Neutrophil (primary cell): ENCODE results near the gene CACNG8.
"Not testable (repeated sequence)": the region's sequence is repeated elsewhere in the genome, so short reads cannot be mapped to it uniquely, and the experiment has no call there.

ENCODE experiments used
- H3K27ac ChIP-seq: fragments of 200-600 bp; sonication (generic); 2 replicates; pipeline ENCODE4 v1.5.1; 2016; ENCODE audit warnings: mild to moderate bottlenecking, moderate library complexity
- H3K27me3 ChIP-seq: fragments of 200-600 bp; sonication (generic); 2 replicates; pipeline ENCODE4 v1.6.0; 2016; ENCODE audit warnings: mild to moderate bottlenecking
- H3K36me3 ChIP-seq: fragments of 200-600 bp; sonication (generic); 2 replicates; pipeline ENCODE4 v1.5.1; 2017
- H3K4me1 ChIP-seq, 2 experiments: fragments of 200-600 bp in 1 of 2; sonication (generic) in 1 of 2; 1 replicate in 1 of 2; 2 replicates in 1 of 2; pipeline versions ENCODE4 v1.5.1 to v1.6.1; 2013 to 2016; ENCODE audit warnings: low read depth in 1 of 2, low read length in 1 of 2, mild to moderate bottlenecking in 1 of 2, moderate library complexity in 1 of 2; ENCODE audit not compliant: control insufficient read depth in 1 of 2, insufficient read depth in 1 of 2
- H3K4me3 ChIP-seq, 2 experiments: fragments of 200-600 bp in 1 of 2; sonication (generic) in 1 of 2; 1 replicate in 1 of 2; 2 replicates in 1 of 2; pipeline ENCODE4 v1.5.1; 2013 to 2016; ENCODE audit warnings: low read depth in 1 of 2, low read length in 1 of 2, mild to moderate bottlenecking in 1 of 2, moderate library complexity in 1 of 2
- H3K9me3 ChIP-seq: fragments of 200-600 bp; sonication (generic); 2 replicates; pipeline ENCODE4 v1.5.1; 2016
- TF ChIP-seq, protein P1 (sequence below): fragments of 200-600 bp; sonication (generic); IDR thresholded peaks from 2 replicates; pipeline ENCODE4 v1.5.1; 2016; ENCODE audit warnings: antibody characterized with exemption

The CACNG8 gene

DNA sequence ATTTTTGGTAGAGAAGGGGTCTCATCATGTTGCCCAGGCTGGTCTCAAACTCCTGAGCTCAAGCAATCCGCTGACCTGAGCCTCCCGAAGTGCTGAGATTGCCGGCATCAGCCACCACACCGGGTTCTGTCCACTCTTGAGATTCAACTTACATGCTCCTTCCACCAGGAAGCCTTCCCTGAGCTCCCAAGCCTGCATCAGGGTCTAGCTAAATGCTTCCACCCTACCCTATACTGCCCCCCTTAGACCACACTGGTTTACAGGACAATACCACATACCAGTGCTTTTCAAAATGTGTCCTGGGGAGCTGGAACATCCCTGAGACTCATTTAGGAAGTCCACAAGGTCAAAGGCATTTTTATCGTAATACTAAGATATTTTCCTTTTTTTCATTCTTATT lies 15.1 kb upstream of the CACNG8 start:
- Histone ChIP-seq H3K27ac (no peak overlapping the region), H3K36me3 (no peaks in the 10 kb centered on the region), H3K4me1 (no peaks in the 10 kb centered on the region), H3K9me3 (no peaks in the 10 kb centered on the region), H3K4me3 (no peak overlapping the region), H3K27me3 (peaks cover 90% of the 10 kb centered on the region)
- TF ChIP-seq, protein P1, sequence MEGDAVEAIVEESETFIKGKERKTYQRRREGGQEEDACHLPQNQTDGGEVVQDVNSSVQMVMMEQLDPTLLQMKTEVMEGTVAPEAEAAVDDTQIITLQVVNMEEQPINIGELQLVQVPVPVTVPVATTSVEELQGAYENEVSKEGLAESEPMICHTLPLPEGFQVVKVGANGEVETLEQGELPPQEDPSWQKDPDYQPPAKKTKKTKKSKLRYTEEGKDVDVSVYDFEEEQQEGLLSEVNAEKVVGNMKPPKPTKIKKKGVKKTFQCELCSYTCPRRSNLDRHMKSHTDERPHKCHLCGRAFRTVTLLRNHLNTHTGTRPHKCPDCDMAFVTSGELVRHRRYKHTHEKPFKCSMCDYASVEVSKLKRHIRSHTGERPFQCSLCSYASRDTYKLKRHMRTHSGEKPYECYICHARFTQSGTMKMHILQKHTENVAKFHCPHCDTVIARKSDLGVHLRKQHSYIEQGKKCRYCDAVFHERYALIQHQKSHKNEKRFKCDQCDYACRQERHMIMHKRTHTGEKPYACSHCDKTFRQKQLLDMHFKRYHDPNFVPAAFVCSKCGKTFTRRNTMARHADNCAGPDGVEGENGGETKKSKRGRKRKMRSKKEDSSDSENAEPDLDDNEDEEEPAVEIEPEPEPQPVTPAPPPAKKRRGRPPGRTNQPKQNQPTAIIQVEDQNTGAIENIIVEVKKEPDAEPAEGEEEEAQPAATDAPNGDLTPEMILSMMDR, result no peak

DNA sequence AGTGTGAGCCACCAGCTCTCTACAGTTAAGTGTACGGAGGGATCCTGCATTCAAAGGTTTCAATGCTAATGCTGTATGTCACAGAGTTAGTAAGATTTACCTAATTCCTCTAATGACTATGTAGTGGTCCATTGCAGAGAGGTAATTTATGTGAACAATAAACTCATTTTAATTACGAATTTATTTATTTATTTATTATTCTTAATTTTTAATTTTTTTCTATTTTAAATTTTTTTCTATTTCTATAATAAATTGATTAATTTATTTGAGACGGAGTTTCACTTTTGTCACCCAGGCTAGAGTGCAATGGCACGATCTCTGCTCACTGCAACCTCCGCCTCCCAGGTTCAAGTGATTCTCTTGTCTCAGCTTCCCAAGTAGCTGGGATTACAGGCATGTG lies 14.1 kb upstream of the CACNG8 start:
- peaks cover 86% of the 10 kb centered on the region for H3K27me3 ChIP-seq
- H3K4me3 ChIP-seq, H3K9me3 ChIP-seq, H3K4me1 ChIP-seq, H3K36me3 ChIP-seq, H3K27ac ChIP-seq: not testable (repeated sequence)

DNA sequence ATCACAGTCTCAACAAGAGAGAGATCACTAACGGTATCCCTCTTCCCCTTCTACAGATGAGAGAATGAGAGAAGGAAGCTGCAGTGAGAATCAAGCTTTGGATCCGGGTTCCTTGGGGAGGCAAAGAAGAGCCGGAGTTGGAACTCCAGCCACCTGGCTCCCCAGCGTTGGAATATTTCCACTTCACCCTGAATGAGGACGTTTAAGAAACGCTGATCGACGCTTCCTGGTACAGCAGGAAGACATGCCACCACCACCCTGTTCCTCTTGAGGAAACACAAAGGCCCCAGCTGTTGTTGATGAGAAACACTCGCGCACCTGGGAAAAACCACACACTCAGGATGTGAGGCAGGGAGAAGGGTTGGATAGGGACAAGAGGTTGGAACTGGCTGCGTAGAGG lies 11.3 kb upstream of the CACNG8 start:
- no peaks in the 10 kb centered on the region for H3K9me3 ChIP-seq
- TF ChIP-seq, protein P1, result no peak
- no peak overlapping the region for H3K4me3 ChIP-seq
- no peaks in the 10 kb centered on the region for H3K4me1 ChIP-seq
- no peaks in the 10 kb centered on the region for H3K36me3 ChIP-seq
- peaks cover 84% of the 10 kb centered on the region for H3K27me3 ChIP-seq
- no peak overlapping the region for H3K27ac ChIP-seq

DNA sequence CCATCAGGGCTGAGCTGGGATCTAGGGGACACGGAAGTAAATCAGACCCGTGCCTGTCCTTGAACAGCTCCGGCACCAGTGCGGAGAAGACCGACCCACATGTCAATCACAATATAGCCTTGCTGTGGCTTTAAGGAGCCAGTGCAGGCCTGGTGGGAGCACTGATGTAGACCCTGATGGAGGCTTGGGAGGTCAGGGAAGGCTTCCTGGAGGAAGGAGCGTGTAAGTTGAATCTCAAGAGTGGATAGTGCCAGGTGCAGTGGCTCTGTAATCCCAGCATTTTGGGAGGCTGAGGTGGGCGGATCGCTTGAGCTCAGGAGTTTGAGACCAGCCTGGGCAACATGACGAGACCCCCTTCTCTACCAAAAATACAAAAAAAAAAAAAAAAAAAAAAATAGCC lies 10.8 kb upstream of the CACNG8 start:
- peaks cover 84% of the 10 kb centered on the region for H3K27me3 ChIP-seq
- no peaks in the 10 kb centered on the region for H3K9me3 ChIP-seq
- TF ChIP-seq, protein P1, result no peak
- H3K4me3 ChIP-seq, result no peak overlapping the region
- H3K27ac ChIP-seq, result no peak overlapping the region
- H3K36me3 ChIP-seq, result no peaks in the 10 kb centered on the region
- no peaks in the 10 kb centered on the region for H3K4me1 ChIP-seq

DNA sequence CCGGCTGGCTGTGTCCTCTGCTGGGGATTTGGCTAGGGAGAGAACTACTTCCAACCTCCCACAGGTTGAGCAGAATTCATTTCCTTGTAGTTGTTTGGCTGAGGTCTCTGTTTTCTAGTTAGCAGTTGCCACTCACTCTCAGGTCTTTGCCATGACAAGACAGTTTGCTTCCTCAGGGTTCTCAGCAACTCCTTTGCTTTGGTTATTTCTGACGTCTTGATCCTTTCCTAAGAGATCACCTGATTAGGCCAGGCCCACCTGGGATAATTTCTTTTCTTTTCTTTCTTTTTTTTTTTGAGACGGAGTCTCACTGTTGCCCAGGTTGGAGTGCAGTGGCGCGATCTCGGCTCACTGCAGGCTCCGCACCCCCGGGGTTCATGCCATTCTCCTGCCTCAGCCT lies 9.4 kb upstream of the CACNG8 start:
- no peaks in the 10 kb centered on the region for H3K9me3 ChIP-seq
- TF ChIP-seq, protein P1, result no peak
- no peaks in the 10 kb centered on the region for H3K36me3 ChIP-seq
- H3K27me3 ChIP-seq, result peaks cover 86% of the 10 kb centered on the region
- H3K4me1 ChIP-seq, result no peaks in the 10 kb centered on the region
- H3K4me3 ChIP-seq, result no peak overlapping the region
- no peak overlapping the region for H3K27ac ChIP-seq

DNA sequence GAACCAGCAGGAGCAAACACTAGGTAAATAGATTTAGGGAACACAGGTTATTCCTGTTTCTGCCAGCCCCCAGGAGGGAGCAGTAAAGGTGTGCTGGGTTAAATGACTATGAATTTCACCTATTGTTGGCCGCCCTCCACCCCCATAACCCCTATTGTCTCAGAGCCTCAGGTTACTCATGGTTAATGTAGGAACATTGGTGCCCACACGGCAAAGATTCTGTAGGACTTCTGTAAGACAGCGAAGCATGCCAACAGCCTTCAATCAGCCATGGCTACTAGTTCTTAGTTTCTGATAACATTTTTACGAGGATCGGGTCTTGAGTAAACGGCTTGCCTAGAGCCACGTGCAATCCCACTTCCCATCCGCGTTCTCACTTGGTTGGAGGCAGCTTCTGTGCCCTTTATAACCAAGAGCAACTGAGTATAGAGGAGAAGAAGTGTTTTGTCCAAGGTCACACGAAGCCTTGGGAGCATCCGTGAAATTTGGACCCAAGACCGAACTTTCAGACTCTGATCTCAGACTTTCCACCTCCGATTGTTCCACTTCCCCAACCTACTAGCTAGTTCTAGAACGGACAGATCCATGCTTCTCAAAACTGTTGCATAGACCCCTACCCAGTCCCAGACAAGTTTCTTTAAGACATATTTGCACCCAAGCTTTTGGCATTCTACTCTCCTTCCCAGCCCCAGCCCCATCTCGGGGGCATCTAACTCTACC lies 5.1 kb upstream of the CACNG8 start:
- TF ChIP-seq, protein P1, result no peak
- Histone ChIP-seq H3K27ac (no peak overlapping the region), H3K36me3 (no peaks in the 10 kb centered on the region), H3K27me3 (peaks cover 93% of the 10 kb centered on the region), H3K4me3 (no peak overlapping the region), H3K9me3 (no peaks in the 10 kb centered on the region), H3K4me1 (no peaks in the 10 kb centered on the region)
